GM23338 (cell line): ENCODE data around the gene MTHFSD. TPM values are rescaled to one million over a fixed set of nuclear protein-coding genes. Genes with fewer than 3 reads are reported as not detected.

Source experiments
- ATAC-seq: fragments of 200-7000 bp; cut with Tn5 transposase; 3 replicates; pipeline ENCODE4 v1.9.1; 2020
- DNase-seq: peaks from one replicate; pipeline ENCODE4 v3.0.0-alpha.2; 2015; ENCODE audit warnings: low spot score
- H2AFZ ChIP-seq: fragments of 200-600 bp; sonication (generic); 2 replicates; pipeline ENCODE4 v1.8.0; 2016; ENCODE audit warnings: antibody characterized with exemption, mild to moderate bottlenecking, moderate library complexity
- H3F3A ChIP-seq: fragments of 200-600 bp; sonication (generic); replicated peaks from 2 replicates; pipeline ENCODE4 v1.8.0; 2017; ENCODE audit warnings: antibody characterized with exemption, mixed run types, low read depth
- H3K27ac ChIP-seq: fragments of 200-600 bp; sonication (generic); 2 replicates; pipeline ENCODE4 v1.6.1; 2016; ENCODE audit warnings: low read depth
- H3K27me3 ChIP-seq: fragments of 200-600 bp; sonication (generic); 2 replicates; pipeline ENCODE4 v1.8.0; 2016; ENCODE audit warnings: mild to moderate bottlenecking, mixed run types, moderate library complexity; ENCODE audit not compliant: insufficient read depth
- H3K36me3 ChIP-seq: fragments of 200-600 bp; sonication (generic); 2 replicates; pipeline ENCODE4 v1.8.0; 2016; ENCODE audit warnings: mild to moderate bottlenecking; ENCODE audit not compliant: insufficient read depth
- H3K4me1 ChIP-seq: fragments of 200-600 bp; sonication (generic); 2 replicates; pipeline ENCODE4 v1.8.0; 2016; ENCODE audit warnings: mild to moderate bottlenecking, moderate library complexity; ENCODE audit not compliant: insufficient read depth
- H3K4me2 ChIP-seq: fragments of 200-600 bp; sonication (generic); 2 replicates; pipeline ENCODE4 v1.7.1; 2017; ENCODE audit warnings: mixed run types
- H3K4me3 ChIP-seq: fragments of 200-600 bp; sonication (generic); 2 replicates; pipeline ENCODE4 v1.6.1; 2016; ENCODE audit warnings: mixed run types
- H3K79me2 ChIP-seq: fragments of 200-600 bp; sonication (generic); replicated peaks from 2 replicates; pipeline ENCODE4 v1.8.0; 2017; ENCODE audit warnings: mild to moderate bottlenecking; ENCODE audit not compliant: insufficient read depth
- H3K9me2 ChIP-seq: fragments of 200-600 bp; sonication (generic); 2 replicates; pipeline ENCODE4 v1.8.0; 2017; ENCODE audit not compliant: insufficient read depth
- H4K20me1 ChIP-seq: fragments of 200-600 bp; sonication (generic); replicated peaks from 2 replicates; pipeline ENCODE4 v1.8.0; 2017; ENCODE audit warnings: mild to moderate bottlenecking; ENCODE audit not compliant: insufficient read depth
- H3K27ac Mint-ChIP-seq: 2 replicates; pipeline ENCODE4 v1.8.0; 2020; ENCODE audit warnings: inconsistent platforms, mild to moderate bottlenecking, moderate library complexity, mixed read lengths
- H3K27me3 Mint-ChIP-seq: 3 replicates; pipeline ENCODE4 v1.8.0; 2022; ENCODE audit warnings: low read depth, mild to moderate bottlenecking, moderate library complexity, mixed read lengths, inconsistent platforms; ENCODE audit not compliant: insufficient read depth, poor library complexity
- H3K36me3 Mint-ChIP-seq: 3 replicates; pipeline ENCODE4 v1.8.0; 2021; ENCODE audit warnings: low read depth, mild to moderate bottlenecking, inconsistent platforms, moderate library complexity, mixed read lengths
- H3K4me1 Mint-ChIP-seq: 3 replicates; pipeline ENCODE4 v1.8.0; 2020; ENCODE audit warnings: mild to moderate bottlenecking, inconsistent platforms, mixed read lengths
- H3K4me3 Mint-ChIP-seq: 3 replicates; pipeline ENCODE4 v1.8.0; 2021; ENCODE audit warnings: moderate library complexity, mild to moderate bottlenecking, inconsistent platforms, mixed read lengths
- H3K9me3 Mint-ChIP-seq: 3 replicates; pipeline ENCODE4 v1.8.0; 2020; ENCODE audit warnings: moderate library complexity, mild to moderate bottlenecking, inconsistent platforms, mixed read lengths
- CREB1 ChIP-seq: fragments of 250-450 bp; sonication (Bioruptor Pico); IDR thresholded peaks from 2 replicates; pipeline ENCODE4 v1.5.0; 2020; ENCODE audit warnings: low read depth, mild to moderate bottlenecking, moderate library complexity
- EZH2phosphoT487 ChIP-seq: fragments of 200-600 bp; sonication (generic); IDR thresholded peaks from one replicate; pipeline ENCODE4 v1.8.1; 2018; ENCODE audit warnings: antibody characterized with exemption; ENCODE audit not compliant: unreplicated experiment
- JUNB ChIP-seq: IDR thresholded peaks from one replicate; pipeline ENCODE4 v1.6.1; 2016; ENCODE audit warnings: antibody characterized with exemption; ENCODE audit not compliant: unreplicated experiment
- POLR2AphosphoS5 ChIP-seq: IDR thresholded peaks from 2 replicates; pipeline ENCODE4 v1.6.1; 2016; ENCODE audit warnings: antibody characterized with exemption, low read depth
- STAT1 ChIP-seq: IDR thresholded peaks from one replicate; pipeline ENCODE4 v1.6.1; 2016; ENCODE audit warnings: antibody characterized with exemption; ENCODE audit not compliant: unreplicated experiment
- ZNF114 ChIP-seq: fragments of 250-450 bp; sonication (Bioruptor Pico); IDR thresholded peaks from 2 replicates; pipeline ENCODE4 v1.5.0; 2020; ENCODE audit warnings: mild to moderate bottlenecking, moderate library complexity
- ZNF331 ChIP-seq: fragments of 250-450 bp; sonication (Bioruptor Pico); IDR thresholded peaks from 2 replicates; pipeline ENCODE4 v1.5.0; 2020; ENCODE audit warnings: low read depth, mild to moderate bottlenecking, moderate library complexity
- polyA plus RNA-seq: library from polyadenylated mRNA; unstranded; fragments of >200 nt; fragmentation: Nextera tagmentation; extraction: Ambion mirVana; gene quantifications from 2 replicates; pipeline ENCODE4 v1.2.1, GENCODE V29; 2016
- total RNA-seq: library from RNA; depleted of rRNA; stranded (reverse); fragments of >200 nt; shearing (Covaris generic); gene quantifications from 2 replicates; pipeline ENCODE4 v1.2.3, GENCODE V29; 2014
- TF ChIP-seq, protein P1 (sequence below): IDR thresholded peaks from 2 replicates; pipeline ENCODE4 v1.6.1; 2016; ENCODE audit warnings: antibody characterized with exemption
- TF ChIP-seq, protein P2 (sequence below), 2 experiments: fragments of 200-600 bp in 1 of 2; sonication (generic) in 1 of 2; conservative IDR thresholded peaks; 2 replicates each; pipeline versions ENCODE4 v1.5.1 to v1.6.1; 2016 to 2017; ENCODE audit warnings: antibody characterized with exemption in 2 of 2, low read depth in 2 of 2, mild to moderate bottlenecking in 2 of 2, moderate library complexity in 1 of 2
- TF ChIP-seq, protein P3 (sequence below): fragments of 250-450 bp; sonication (Bioruptor Pico); IDR thresholded peaks from 2 replicates; pipeline ENCODE4 v1.5.0; 2020; ENCODE audit warnings: mild to moderate bottlenecking, moderate library complexity

MTHFSD gene
- total and polyA plus RNA-seq, 2 experiments from 2014 or later: 7.2 to 8.1 TPM

DNA sequence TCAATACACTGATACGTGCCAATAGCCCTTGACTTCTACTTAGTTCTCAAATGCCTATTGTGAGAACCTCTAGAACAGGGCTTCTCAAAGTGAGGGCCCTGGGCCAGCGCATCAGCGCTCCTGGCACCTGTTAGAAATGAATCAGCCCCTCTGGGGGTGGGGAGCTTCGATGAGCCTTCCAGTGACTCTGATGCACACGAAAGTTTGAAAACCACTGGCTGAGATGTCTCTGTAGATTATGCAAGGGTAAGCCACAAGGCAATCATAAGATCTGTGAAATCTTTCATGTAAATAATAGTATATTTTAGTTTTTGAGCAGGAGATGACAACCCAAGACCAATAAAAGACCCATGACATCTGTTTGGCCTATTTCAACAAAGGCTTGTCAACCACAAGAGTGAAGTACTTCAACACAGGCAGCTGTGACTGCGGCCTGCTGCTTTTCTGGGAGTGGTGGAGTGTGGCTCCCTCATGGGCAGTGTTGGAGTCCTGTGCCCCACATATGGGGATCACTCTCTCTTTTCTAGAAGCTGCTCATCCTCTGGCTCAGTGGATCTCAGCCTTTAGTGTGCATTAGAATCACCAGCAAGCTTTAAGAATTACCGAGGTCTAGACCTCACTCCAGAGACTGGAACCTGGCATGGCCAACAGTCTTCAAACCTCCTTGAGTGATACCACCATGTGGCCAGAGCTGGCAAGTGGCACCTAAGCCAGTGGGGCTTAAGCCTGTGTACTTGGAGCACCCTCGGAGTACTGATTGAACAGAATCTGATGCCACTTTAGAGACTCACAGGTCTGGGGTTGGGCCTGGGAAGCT, 5.8 kb downstream of the MTHFSD start (continued):
- TF ChIP-seq, protein P1, sequence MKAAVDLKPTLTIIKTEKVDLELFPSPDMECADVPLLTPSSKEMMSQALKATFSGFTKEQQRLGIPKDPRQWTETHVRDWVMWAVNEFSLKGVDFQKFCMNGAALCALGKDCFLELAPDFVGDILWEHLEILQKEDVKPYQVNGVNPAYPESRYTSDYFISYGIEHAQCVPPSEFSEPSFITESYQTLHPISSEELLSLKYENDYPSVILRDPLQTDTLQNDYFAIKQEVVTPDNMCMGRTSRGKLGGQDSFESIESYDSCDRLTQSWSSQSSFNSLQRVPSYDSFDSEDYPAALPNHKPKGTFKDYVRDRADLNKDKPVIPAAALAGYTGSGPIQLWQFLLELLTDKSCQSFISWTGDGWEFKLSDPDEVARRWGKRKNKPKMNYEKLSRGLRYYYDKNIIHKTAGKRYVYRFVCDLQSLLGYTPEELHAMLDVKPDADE: no peak
- TF ChIP-seq POLR2AphosphoS5 (no peak), ZNF114 (CRISPR knock-in tag) (no peak)
- TF ChIP-seq, protein P2, sequence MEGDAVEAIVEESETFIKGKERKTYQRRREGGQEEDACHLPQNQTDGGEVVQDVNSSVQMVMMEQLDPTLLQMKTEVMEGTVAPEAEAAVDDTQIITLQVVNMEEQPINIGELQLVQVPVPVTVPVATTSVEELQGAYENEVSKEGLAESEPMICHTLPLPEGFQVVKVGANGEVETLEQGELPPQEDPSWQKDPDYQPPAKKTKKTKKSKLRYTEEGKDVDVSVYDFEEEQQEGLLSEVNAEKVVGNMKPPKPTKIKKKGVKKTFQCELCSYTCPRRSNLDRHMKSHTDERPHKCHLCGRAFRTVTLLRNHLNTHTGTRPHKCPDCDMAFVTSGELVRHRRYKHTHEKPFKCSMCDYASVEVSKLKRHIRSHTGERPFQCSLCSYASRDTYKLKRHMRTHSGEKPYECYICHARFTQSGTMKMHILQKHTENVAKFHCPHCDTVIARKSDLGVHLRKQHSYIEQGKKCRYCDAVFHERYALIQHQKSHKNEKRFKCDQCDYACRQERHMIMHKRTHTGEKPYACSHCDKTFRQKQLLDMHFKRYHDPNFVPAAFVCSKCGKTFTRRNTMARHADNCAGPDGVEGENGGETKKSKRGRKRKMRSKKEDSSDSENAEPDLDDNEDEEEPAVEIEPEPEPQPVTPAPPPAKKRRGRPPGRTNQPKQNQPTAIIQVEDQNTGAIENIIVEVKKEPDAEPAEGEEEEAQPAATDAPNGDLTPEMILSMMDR (conservative IDR thresholded peaks at IDR 0.05; ENCODE audit: low read depth in 2 of 2): no peak

DNA sequence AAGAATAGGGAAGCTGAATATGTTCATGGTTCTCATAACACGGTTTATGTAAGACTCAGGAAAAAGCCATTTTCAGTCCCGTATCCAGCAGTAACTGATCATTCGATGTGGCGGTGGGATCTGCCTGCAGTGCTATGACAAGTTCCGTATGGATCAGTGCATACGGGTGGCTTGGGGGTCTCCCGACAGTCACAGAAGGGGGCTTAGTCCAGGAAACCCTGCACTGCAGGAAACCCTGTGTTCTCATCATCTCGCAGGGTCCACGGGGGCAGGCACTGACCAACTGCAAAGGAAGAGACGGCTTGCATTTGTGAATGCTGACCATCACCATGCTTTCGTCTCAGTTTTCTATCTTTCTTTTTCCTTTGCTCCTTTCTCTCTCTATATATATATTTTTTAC, 7.7 kb downstream of the MTHFSD start:
- no peak overlapping the region for H3K4me2 ChIP-seq
- ATAC-seq (no peak), DNase-seq (no peak)
- no peaks in the 10 kb centered on the region for H3K79me2 ChIP-seq
- H3K9me2 ChIP-seq: no peaks in the 10 kb centered on the region
- H3F3A ChIP-seq: no peaks in the 10 kb centered on the region
- no peaks in the 10 kb centered on the region for H3K27me3 Mint-ChIP-seq
- H4K20me1 ChIP-seq: no peaks in the 10 kb centered on the region
- H3K9me3 Mint-ChIP-seq: no peaks in the 10 kb centered on the region
- no peaks in the 10 kb centered on the region for H3K4me1 Mint-ChIP-seq
- no peak overlapping the region for H3K27ac ChIP-seq
- peaks cover 4% of the 10 kb centered on the region; the same call in 1 of the 2 replicates for H3K36me3 ChIP-seq
- no peak overlapping the region for H3K4me3 ChIP-seq
- H3K27ac Mint-ChIP-seq: no peak overlapping the region
- TF ChIP-seq ZNF331 (CRISPR knock-in tag): no peak
- no peak for TF ChIP-seq CREB1
- no peak for TF ChIP-seq JUNB
- TF ChIP-seq ZNF114 (CRISPR knock-in tag): no peak
- TF ChIP-seq EZH2phosphoT487: no peak
- no peak overlapping the region for H2AFZ ChIP-seq
- no peak overlapping the region for H3K4me3 Mint-ChIP-seq
- H3K36me3 Mint-ChIP-seq: no peaks in the 10 kb centered on the region; the same call in 2 of the 3 replicates
- no peaks in the 10 kb centered on the region for H3K27me3 ChIP-seq
- no peaks in the 10 kb centered on the region for H3K4me1 ChIP-seq

DNA sequence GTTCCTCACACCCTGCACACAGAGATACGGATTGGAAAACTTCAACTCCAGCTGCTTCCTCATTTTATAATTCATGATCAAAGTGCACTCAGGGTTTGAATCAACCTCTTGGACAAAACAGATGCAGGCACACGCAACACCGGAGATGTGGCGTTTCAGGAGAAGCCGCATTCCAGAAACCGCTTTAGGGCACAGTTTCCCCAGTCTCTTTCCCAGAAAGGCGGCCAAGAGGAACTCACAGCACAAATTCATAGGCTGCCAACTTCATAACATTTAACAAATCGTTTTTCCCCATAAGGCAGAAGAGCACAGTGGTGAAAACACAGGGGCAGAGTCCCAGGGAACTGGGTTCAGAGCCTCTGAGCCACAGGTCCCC, 8.4 kb downstream of the MTHFSD start:
- no peaks in the 10 kb centered on the region for H3F3A ChIP-seq
- TF ChIP-seq ZNF331 (CRISPR knock-in tag) (no peak), CREB1 (no peak), POLR2AphosphoS5 (no peak), EZH2phosphoT487 (no peak), ZNF114 (CRISPR knock-in tag) (no peak), STAT1 (no peak)
- TF ChIP-seq, protein P3, sequence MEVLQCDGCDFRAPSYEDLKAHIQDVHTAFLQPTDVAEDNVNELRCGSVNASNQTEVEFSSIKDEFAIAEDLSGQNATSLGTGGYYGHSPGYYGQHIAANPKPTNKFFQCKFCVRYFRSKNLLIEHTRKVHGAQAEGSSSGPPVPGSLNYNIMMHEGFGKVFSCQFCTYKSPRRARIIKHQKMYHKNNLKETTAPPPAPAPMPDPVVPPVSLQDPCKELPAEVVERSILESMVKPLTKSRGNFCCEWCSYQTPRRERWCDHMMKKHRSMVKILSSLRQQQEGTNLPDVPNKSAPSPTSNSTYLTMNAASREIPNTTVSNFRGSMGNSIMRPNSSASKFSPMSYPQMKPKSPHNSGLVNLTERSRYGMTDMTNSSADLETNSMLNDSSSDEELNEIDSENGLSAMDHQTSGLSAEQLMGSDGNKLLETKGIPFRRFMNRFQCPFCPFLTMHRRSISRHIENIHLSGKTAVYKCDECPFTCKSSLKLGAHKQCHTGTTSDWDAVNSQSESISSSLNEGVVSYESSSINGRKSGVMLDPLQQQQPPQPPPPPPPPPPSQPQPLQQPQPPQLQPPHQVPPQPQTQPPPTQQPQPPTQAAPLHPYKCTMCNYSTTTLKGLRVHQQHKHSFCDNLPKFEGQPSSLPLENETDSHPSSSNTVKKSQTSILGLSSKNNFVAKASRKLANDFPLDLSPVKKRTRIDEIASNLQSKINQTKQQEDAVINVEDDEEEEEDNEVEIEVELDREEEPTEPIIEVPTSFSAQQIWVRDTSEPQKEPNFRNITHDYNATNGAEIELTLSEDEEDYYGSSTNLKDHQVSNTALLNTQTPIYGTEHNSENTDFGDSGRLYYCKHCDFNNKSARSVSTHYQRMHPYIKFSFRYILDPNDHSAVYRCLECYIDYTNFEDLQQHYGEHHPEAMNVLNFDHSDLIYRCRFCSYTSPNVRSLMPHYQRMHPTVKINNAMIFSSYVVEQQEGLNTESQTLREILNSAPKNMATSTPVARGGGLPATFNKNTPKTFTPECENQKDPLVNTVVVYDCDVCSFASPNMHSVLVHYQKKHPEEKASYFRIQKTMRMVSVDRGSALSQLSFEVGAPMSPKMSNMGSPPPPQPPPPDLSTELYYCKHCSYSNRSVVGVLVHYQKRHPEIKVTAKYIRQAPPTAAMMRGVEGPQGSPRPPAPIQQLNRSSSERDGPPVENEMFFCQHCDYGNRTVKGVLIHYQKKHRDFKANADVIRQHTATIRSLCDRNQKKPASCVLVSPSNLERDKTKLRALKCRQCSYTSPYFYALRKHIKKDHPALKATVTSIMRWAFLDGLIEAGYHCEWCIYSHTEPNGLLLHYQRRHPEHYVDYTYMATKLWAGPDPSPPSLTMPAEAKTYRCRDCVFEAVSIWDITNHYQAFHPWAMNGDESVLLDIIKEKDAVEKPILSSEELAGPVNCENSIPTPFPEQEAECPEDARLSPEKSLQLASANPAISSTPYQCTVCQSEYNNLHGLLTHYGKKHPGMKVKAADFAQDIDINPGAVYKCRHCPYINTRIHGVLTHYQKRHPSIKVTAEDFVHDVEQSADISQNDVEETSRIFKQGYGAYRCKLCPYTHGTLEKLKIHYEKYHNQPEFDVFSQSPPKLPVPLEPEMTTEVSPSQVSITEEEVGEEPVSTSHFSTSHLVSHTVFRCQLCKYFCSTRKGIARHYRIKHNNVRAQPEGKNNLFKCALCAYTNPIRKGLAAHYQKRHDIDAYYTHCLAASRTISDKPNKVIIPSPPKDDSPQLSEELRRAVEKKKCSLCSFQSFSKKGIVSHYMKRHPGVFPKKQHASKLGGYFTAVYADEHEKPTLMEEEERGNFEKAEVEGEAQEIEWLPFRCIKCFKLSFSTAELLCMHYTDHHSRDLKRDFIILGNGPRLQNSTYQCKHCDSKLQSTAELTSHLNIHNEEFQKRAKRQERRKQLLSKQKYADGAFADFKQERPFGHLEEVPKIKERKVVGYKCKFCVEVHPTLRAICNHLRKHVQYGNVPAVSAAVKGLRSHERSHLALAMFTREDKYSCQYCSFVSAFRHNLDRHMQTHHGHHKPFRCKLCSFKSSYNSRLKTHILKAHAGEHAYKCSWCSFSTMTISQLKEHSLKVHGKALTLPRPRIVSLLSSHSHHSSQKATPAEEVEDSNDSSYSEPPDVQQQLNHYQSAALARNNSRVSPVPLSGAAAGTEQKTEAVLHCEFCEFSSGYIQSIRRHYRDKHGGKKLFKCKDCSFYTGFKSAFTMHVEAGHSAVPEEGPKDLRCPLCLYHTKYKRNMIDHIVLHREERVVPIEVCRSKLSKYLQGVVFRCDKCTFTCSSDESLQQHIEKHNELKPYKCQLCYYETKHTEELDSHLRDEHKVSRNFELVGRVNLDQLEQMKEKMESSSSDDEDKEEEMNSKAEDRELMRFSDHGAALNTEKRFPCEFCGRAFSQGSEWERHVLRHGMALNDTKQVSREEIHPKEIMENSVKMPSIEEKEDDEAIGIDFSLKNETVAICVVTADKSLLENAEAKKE (CRISPR knock-in tag): no peak

More for the DNA sequence above, 8.4 kb downstream of the MTHFSD start:
- Histone ChIP-seq H3K4me1 (no peaks in the 10 kb centered on the region), H3K4me3 (no peak overlapping the region), H2AFZ (no peak overlapping the region), H3K79me2 (no peaks in the 10 kb centered on the region), H3K27ac (no peak overlapping the region), H3K9me2 (no peaks in the 10 kb centered on the region), H3K27me3 (no peaks in the 10 kb centered on the region), H4K20me1 (no peaks in the 10 kb centered on the region), H3K4me2 (no peak overlapping the region), H3K36me3 (peaks cover 4% of the 10 kb centered on the region; the same call in 1 of the 2 replicates)
- Mint-ChIP-seq H3K27ac (no peak overlapping the region), H3K36me3 (no peaks in the 10 kb centered on the region; the same call in 2 of the 3 replicates), H3K9me3 (no peaks in the 10 kb centered on the region), H3K27me3 (no peaks in the 10 kb centered on the region), H3K4me1 (no peaks in the 10 kb centered on the region), H3K4me3 (no peak overlapping the region)
- DNase-seq (no peak), ATAC-seq (no peak)
